ENCODE measurements around the gene DLG2.

DLG2 gene

GRCh38 chr11:84722583-84723108, 904.5 kb downstream of the DLG2 start:
- Histone ChIP-seq H3K27ac (no peak overlapping the region), H3K27me3 (ENCODE audit: insufficient read depth, low read depth, severe bottlenecking) (no peaks in the 10 kb centered on the region), H3K36me3 (no peaks in the 10 kb centered on the region), H3K4me3 (ENCODE audit: low read depth, low read length) (no peak overlapping the region), H3K9me3 (ENCODE audit: severe bottlenecking) (no peaks in the 10 kb centered on the region)
- TF ChIP-seq, protein P1, sequence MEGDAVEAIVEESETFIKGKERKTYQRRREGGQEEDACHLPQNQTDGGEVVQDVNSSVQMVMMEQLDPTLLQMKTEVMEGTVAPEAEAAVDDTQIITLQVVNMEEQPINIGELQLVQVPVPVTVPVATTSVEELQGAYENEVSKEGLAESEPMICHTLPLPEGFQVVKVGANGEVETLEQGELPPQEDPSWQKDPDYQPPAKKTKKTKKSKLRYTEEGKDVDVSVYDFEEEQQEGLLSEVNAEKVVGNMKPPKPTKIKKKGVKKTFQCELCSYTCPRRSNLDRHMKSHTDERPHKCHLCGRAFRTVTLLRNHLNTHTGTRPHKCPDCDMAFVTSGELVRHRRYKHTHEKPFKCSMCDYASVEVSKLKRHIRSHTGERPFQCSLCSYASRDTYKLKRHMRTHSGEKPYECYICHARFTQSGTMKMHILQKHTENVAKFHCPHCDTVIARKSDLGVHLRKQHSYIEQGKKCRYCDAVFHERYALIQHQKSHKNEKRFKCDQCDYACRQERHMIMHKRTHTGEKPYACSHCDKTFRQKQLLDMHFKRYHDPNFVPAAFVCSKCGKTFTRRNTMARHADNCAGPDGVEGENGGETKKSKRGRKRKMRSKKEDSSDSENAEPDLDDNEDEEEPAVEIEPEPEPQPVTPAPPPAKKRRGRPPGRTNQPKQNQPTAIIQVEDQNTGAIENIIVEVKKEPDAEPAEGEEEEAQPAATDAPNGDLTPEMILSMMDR (IDR thresholded peaks at IDR 0.05; ENCODE audit: low read depth, low read length): peak; percentile 51
- DNase-seq: peak; percentile 41

GRCh38 chr11:84721561-84721961, 905.6 kb downstream of the DLG2 start:
- Histone ChIP-seq H3K9me3 (ENCODE audit: severe bottlenecking) (no peaks in the 10 kb centered on the region), H3K4me3 (ENCODE audit: low read depth, low read length) (no peak overlapping the region), H3K36me3 (no peaks in the 10 kb centered on the region), H3K27me3 (ENCODE audit: insufficient read depth, low read depth, severe bottlenecking) (no peaks in the 10 kb centered on the region), H3K27ac (no peak overlapping the region)
- TF ChIP-seq, protein P1 (IDR thresholded peaks at IDR 0.05; ENCODE audit: low read depth, low read length): no peak
- no peak for DNase-seq

- peak overlapping the region; percentile 71 for H3K4me3 ChIP-seq (ENCODE audit: low read depth, low read length)
- TF ChIP-seq, protein P1 (IDR thresholded peaks at IDR 0.05; ENCODE audit: low read depth, low read length): no peak
- no peaks in the 10 kb centered on the region for H3K36me3 ChIP-seq
- no peaks in the 10 kb centered on the region for H3K27me3 ChIP-seq (ENCODE audit: insufficient read depth, low read depth, severe bottlenecking)
- no peaks in the 10 kb centered on the region for H3K9me3 ChIP-seq (ENCODE audit: severe bottlenecking)
- DNase-seq: peak; percentile 24
- no peak overlapping the region for H3K27ac ChIP-seq
These were observed 906.3 kb downstream of the DLG2 start for GRCh38 chr11:84720706-84721402.

- TF ChIP-seq, protein P1 (IDR thresholded peaks at IDR 0.05; ENCODE audit: low read depth, low read length): no peak
- H3K27me3 ChIP-seq (ENCODE audit: insufficient read depth, low read depth, severe bottlenecking): no peaks in the 10 kb centered on the region
- peak overlapping the region; percentile 71 for H3K4me3 ChIP-seq (ENCODE audit: low read depth, low read length)
- no peaks in the 10 kb centered on the region for H3K9me3 ChIP-seq (ENCODE audit: severe bottlenecking)
- no peaks in the 10 kb centered on the region for H3K36me3 ChIP-seq
- peak; percentile 37 for DNase-seq
- no peak overlapping the region for H3K27ac ChIP-seq
These were observed 907.1 kb downstream of the DLG2 start for GRCh38 chr11:84719935-84720577.

DNA sequence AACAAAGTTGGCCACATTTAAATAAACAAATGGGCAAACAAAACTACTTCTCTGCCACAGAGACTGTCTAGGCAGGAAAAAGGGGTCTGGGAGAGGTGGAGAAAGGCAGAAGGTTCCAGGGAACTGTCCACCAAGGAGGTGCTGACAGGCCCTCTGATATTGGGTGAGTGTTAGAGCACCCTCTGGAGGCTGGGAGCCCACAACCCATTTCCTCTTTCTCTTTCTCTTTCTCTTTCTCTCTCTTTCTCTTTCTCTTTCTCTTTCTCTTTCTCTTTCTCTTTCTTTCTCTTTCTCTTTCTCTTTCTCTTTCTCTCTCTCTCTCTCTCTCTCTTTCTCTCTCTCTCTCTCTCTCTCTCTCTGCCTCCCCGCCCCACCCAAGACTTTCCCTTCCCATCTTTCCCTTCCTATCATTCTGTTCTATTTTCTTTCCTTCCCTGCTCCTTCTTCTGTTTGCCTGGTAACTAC, 912.8 kb downstream of the DLG2 start:
- TF ChIP-seq, protein P1 (IDR thresholded peaks at IDR 0.05; ENCODE audit: low read depth, low read length): peak; percentile 89
- no peaks in the 10 kb centered on the region for H3K9me3 ChIP-seq (ENCODE audit: severe bottlenecking)
- H3K4me3 ChIP-seq (ENCODE audit: low read depth, low read length): no peak overlapping the region
- DNase-seq: peak; percentile 47
- H3K36me3 ChIP-seq: no peaks in the 10 kb centered on the region
- H3K27me3 ChIP-seq (ENCODE audit: insufficient read depth, low read depth, severe bottlenecking): no peaks in the 10 kb centered on the region
- H3K27ac ChIP-seq: no peak overlapping the region

Measured in WERI-Rb-1 (cell line).